GM23248 (cell line): ENCODE results near the gene MINDY3. TPM values are rescaled to one million over a fixed set of nuclear protein-coding genes. Genes with fewer than 3 reads are reported as not detected.
A peak's percentile ranks its signal among the peaks of the same experiment; 100 is the strongest.

Source experiments
- DNase-seq: peaks from one replicate; pipeline ENCODE4 v3.0.0-alpha.2; 2015
- H2AFZ ChIP-seq: fragments of 200-600 bp; sonication (generic); 2 replicates; pipeline ENCODE4 v1.6.1; 2016; ENCODE audit warnings: antibody characterized with exemption
- H3F3A ChIP-seq: fragments of 200-600 bp; sonication (generic); 2 replicates; pipeline ENCODE4 v1.6.1; 2016; ENCODE audit warnings: mild to moderate bottlenecking, antibody characterized with exemption, mixed run types; ENCODE audit not compliant: insufficient read depth
- H3K27ac ChIP-seq: fragments of 200-600 bp; sonication (generic); 2 replicates; pipeline ENCODE4 v1.5.1; 2016; ENCODE audit warnings: mild to moderate bottlenecking
- H3K27me3 ChIP-seq: fragments of 200-600 bp; sonication (generic); replicated peaks from 2 replicates; pipeline ENCODE4 v1.6.1; 2016; ENCODE audit warnings: mild to moderate bottlenecking; ENCODE audit not compliant: insufficient read depth
- H3K36me3 ChIP-seq: fragments of 200-600 bp; sonication (generic); 2 replicates; pipeline ENCODE4 v1.6.1; 2016; ENCODE audit warnings: low read depth, mild to moderate bottlenecking
- H3K4me1 ChIP-seq: fragments of 200-600 bp; sonication (generic); 2 replicates; pipeline ENCODE4 v1.6.1; 2016; ENCODE audit warnings: mild to moderate bottlenecking; ENCODE audit not compliant: insufficient read depth
- H3K4me2 ChIP-seq: fragments of 200-600 bp; sonication (generic); one replicate; pipeline ENCODE4 v1.6.1; 2016; ENCODE audit warnings: mild to moderate bottlenecking; ENCODE audit not compliant: unreplicated experiment
- H3K4me3 ChIP-seq: fragments of 200-600 bp; sonication (generic); 2 replicates; pipeline ENCODE4 v1.5.1; 2016; ENCODE audit warnings: mild to moderate bottlenecking
- H3K79me2 ChIP-seq: fragments of 200-600 bp; sonication (generic); 2 replicates; pipeline ENCODE4 v1.6.1; 2016; ENCODE audit warnings: mild to moderate bottlenecking; ENCODE audit not compliant: insufficient read depth
- H3K9ac ChIP-seq: fragments of 200-600 bp; sonication (generic); 2 replicates; pipeline ENCODE4 v1.6.1; 2016; ENCODE audit warnings: mild to moderate bottlenecking
- H3K9me2 ChIP-seq: fragments of 200-600 bp; sonication (generic); 2 replicates; pipeline ENCODE4 v1.6.1; 2016; ENCODE audit warnings: mixed run types, mild to moderate bottlenecking, moderate library complexity; ENCODE audit not compliant: insufficient read depth
- H3K9me3 ChIP-seq: fragments of 200-600 bp; sonication (generic); one replicate; pipeline ENCODE4 v1.6.1; 2017; ENCODE audit warnings: low read depth
- H4K20me1 ChIP-seq: fragments of 200-600 bp; sonication (generic); 2 replicates; pipeline ENCODE4 v1.6.0; 2016; ENCODE audit not compliant: insufficient read depth
- EZH2 ChIP-seq: fragments of 200-600 bp; sonication (generic); IDR thresholded peaks from 2 replicates; pipeline ENCODE4 v1.6.1; 2018; ENCODE audit warnings: antibody characterized with exemption, mild to moderate bottlenecking; ENCODE audit not compliant: insufficient read depth, poor library complexity, severe bottlenecking
- EZH2phosphoT487 ChIP-seq: fragments of 200-600 bp; sonication (generic); IDR thresholded peaks from 2 replicates; pipeline ENCODE4 v1.6.1; 2018; ENCODE audit warnings: antibody characterized with exemption, moderate library complexity, mild to moderate bottlenecking, low read depth; ENCODE audit not compliant: insufficient read depth
- WGBS, 2 experiments: methylation state at CpG; one replicate each; pipeline ENCODE4 v1.1.6; 2015 to 2017; ENCODE audit warnings: low lambda C conversion rate in 2 of 2, low coverage in 1 of 2; ENCODE audit errors: missing lambda C conversion rate in 2 of 2; 5-methylcytosine and 5-hydroxymethylcytosine counted together
- in situ Hi-C: fragments of 300-500 bp; cut with MboI; formaldehyde crosslinking; loops from 2 replicates; pipeline ENCODE4 v1.15.0; 2020
- polyA plus RNA-seq: library from polyadenylated mRNA; unstranded; fragments of >200 nt; fragmentation: Nextera tagmentation; extraction: Ambion mirVana; gene quantifications from 2 replicates; pipeline ENCODE4 v1.2.1, GENCODE V29; 2016
- total RNA-seq: library from RNA; depleted of rRNA; stranded (reverse); fragments of >200 nt; shearing (Covaris generic); gene quantifications from 2 replicates; pipeline ENCODE4 v1.2.3, GENCODE V29; 2014

The MINDY3 gene
- total and polyA plus RNA-seq, 2 experiments from 2014 or later = 37.2 to 43.1 TPM

DNA sequence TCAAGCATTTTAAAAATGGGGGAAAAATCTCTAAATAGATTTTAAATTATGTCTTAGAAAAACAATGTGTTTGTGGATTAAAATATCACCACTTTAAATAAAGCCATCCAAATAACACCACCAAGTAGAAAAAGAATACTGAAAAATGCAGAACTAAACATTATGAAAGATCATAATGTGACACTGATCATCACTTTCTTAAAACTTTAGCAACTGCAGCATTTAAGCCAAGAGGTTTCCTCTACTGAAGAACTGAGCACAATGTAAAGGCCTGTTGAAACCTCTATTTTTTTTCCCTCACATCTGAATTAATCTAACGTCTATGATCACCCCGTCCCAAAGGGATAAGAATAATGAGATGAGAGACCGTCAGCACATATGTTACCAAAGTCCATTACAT lies 18.6 kb downstream of the MINDY3 start:
- Histone ChIP-seq H3F3A (peaks cover 14% of the 10 kb centered on the region; the same call in 1 of the 2 replicates), H4K20me1 (peaks cover 7% of the 10 kb centered on the region; the same call in 1 of the 2 replicates), H3K27ac (no peak overlapping the region), H3K4me3 (no peak overlapping the region), H3K27me3 (no peaks in the 10 kb centered on the region), H3K9me3 (no peaks in the 10 kb centered on the region), H2AFZ (no peak overlapping the region), H3K9ac (no peak overlapping the region), H3K4me2 (no peak overlapping the region), H3K4me1 (peaks cover 11% of the 10 kb centered on the region), H3K36me3 (0 out of 2 replicates have a peak, but pooled peaks cover 4% of the 10 kb centered on the region), H3K9me2 (no peaks in the 10 kb centered on the region), H3K79me2 (peaks cover 48% of the 10 kb centered on the region)
- in situ Hi-C loops = no loop called here
- 94 to 96% methylated on average over 3 of the region's 3 CpGs for WGBS, 2 experiments
- DNase-seq = no peak
- TF ChIP-seq EZH2 (no peak), EZH2phosphoT487 (no peak)

DNA sequence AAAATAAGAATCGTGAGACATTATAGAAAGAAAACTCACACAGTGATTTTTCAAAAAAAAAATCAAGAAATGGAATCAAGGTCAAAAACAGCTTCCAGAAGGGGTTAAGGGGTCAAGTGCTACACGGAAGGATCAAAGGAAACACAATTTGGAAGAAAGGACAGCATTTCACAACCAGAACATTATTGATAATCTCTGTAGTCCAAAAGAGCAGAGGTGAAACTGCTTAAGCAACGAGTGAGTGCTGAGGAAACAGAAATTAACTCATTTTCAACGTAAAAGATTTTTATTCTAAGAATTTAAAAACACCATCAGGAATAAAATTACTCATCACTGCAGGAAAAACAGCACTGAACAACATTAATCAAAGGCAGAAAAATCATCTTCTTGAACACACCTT lies 23.5 kb downstream of the MINDY3 start:
- H3K4me2 ChIP-seq = no peak overlapping the region
- H3K27ac ChIP-seq = no peak overlapping the region
- no peak overlapping the region for H2AFZ ChIP-seq
- 64 to 68% methylated on average over 4 of the region's 4 CpGs for WGBS, 2 experiments
- H3K9ac ChIP-seq = no peak overlapping the region
- peaks cover 23% of the 10 kb centered on the region; the same call in 1 of the 2 replicates for H3K79me2 ChIP-seq
- H4K20me1 ChIP-seq = peaks cover 7% of the 10 kb centered on the region; the same call in 1 of the 2 replicates
- no peaks in the 10 kb centered on the region for H3K4me1 ChIP-seq
- no peaks in the 10 kb centered on the region for H3K27me3 ChIP-seq
- DNase-seq = no peak
- no peaks in the 10 kb centered on the region for H3K9me3 ChIP-seq
- no peak overlapping the region for H3K4me3 ChIP-seq
- no peaks in the 10 kb centered on the region for H3F3A ChIP-seq
- TF ChIP-seq EZH2 (no peak), EZH2phosphoT487 (no peak)
- H3K9me2 ChIP-seq = no peaks in the 10 kb centered on the region
- in situ Hi-C loops = no loop called here
- H3K36me3 ChIP-seq = 0 out of 2 replicates have a peak, but pooled peaks cover 8% of the 10 kb centered on the region

DNA sequence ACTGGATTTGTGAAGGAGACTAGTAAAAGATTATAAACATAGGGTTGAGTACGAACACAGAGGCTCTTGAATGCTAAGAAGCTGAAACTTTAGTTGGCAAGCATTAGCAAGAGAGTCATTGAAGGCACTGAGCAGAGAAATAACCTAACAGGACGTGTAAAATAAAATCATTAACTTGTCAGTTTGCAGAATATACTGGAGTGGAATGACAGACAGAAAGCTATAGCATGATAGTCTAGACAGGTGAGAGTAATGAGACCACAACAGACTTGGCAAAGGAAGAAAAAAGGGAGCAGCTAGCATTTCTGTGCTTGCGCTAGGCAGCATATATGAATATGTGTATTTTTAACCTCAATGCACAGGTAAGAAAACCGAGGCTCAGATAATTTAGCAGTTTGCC lies 30.8 kb downstream of the MINDY3 start:
- no peaks in the 10 kb centered on the region for H3K79me2 ChIP-seq
- 89 to 90% methylated on average over 4 of the region's 4 CpGs for WGBS, 2 experiments
- peaks cover 10% of the 10 kb centered on the region for H3F3A ChIP-seq
- H3K4me3 ChIP-seq = no peak overlapping the region
- no peaks in the 10 kb centered on the region for H3K9me2 ChIP-seq
- H3K36me3 ChIP-seq = peaks cover 4% of the 10 kb centered on the region; the same call in 1 of the 2 replicates
- in situ Hi-C loops = loop anchor here (5.0 kb wide), 1 partner anchor 397 kb away; no protein-coding TSS in a partner anchor
- no peak overlapping the region for H3K4me2 ChIP-seq
- no peaks in the 10 kb centered on the region for H4K20me1 ChIP-seq
- TF ChIP-seq EZH2phosphoT487 = no peak
- TF ChIP-seq EZH2 = no peak
- no peaks in the 10 kb centered on the region for H3K9me3 ChIP-seq
- H3K4me1 ChIP-seq = no peaks in the 10 kb centered on the region
- no peak overlapping the region for H3K9ac ChIP-seq
- no peak overlapping the region for H3K27ac ChIP-seq
- no peak for DNase-seq
- H2AFZ ChIP-seq = no peak overlapping the region
- no peaks in the 10 kb centered on the region for H3K27me3 ChIP-seq

DNA sequence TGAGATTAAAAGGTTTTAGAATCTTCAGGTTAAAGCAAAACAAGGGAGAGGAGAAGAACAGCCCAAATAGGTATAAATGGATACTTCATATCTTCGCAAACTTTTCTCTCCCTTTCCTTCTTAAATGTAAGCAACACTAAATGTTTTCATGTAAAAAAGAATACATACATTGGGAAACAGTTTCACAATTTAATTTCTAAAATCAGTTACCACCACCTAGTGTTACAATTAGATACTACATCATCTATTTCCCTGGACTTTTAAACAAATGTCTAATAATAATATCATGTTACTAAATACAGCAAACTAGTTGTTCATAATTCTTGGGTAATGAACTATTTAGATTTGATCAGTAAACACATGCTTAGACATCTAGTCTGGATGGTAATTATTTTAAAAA lies 35.8 kb downstream of the MINDY3 start:
- in situ Hi-C loops = no loop called here
- Histone ChIP-seq H4K20me1 (no peaks in the 10 kb centered on the region; the same call in 1 of the 2 replicates), H2AFZ (no peak overlapping the region), H3K36me3 (no peaks in the 10 kb centered on the region; the same call in 1 of the 2 replicates), H3F3A (peaks cover 10% of the 10 kb centered on the region), H3K4me3 (no peak overlapping the region), H3K27ac (no peak overlapping the region), H3K79me2 (no peaks in the 10 kb centered on the region), H3K27me3 (no peaks in the 10 kb centered on the region), H3K4me1 (no peaks in the 10 kb centered on the region), H3K9me3 (no peaks in the 10 kb centered on the region), H3K9ac (no peak overlapping the region), H3K4me2 (no peak overlapping the region), H3K9me2 (no peaks in the 10 kb centered on the region)
- peak; percentile 47 for DNase-seq
- no peak for TF ChIP-seq EZH2phosphoT487
- TF ChIP-seq EZH2 = no peak
- 28 to 36% methylated on average over 1 of the region's 1 CpG for WGBS, 2 experiments
